SK-N-SH treated with all-trans-retinoic acid at 6 μM for 48 hours (cell line): Measurements from ENCODE around the gene ATP6V1F.

Experiments used
- ARNTL ChIP-seq: fragments of 450-650 bp; formaldehyde crosslinking; IDR thresholded peaks from 2 replicates; pipeline ENCODE4 v1.5.0; 2020; ENCODE audit warnings: low read depth, mild to moderate bottlenecking, moderate library complexity, borderline replicate concordance
- ESRRG ChIP-seq: fragments of 250-450 bp; sonication (Bioruptor Pico); IDR thresholded peaks from 2 replicates; pipeline ENCODE4 v1.6.1; 2021; ENCODE audit warnings: mild to moderate bottlenecking
- POU6F1 ChIP-seq: fragments of 250-450 bp; sonication (Bioruptor Pico); IDR thresholded peaks from 2 replicates; pipeline ENCODE4 v1.8.0; 2021; ENCODE audit warnings: low read depth, mild to moderate bottlenecking, moderate library complexity, borderline replicate concordance
- RARB ChIP-seq: fragments of 250-450 bp; sonication (Bioruptor Pico); IDR thresholded peaks from 2 replicates; pipeline ENCODE4 v1.8.0; 2021; ENCODE audit warnings: mild to moderate bottlenecking, moderate library complexity
- SNAI2 ChIP-seq: fragments of 250-450 bp; sonication (Bioruptor Pico); IDR thresholded peaks from 2 replicates; pipeline ENCODE4 v1.5.0; 2020; ENCODE audit warnings: mild to moderate bottlenecking, moderate library complexity
- TCF4 ChIP-seq: fragments of 250-450 bp; sonication (Bioruptor Pico); IDR thresholded peaks from 2 replicates; pipeline ENCODE4 v1.8.0; 2021; ENCODE audit warnings: mild to moderate bottlenecking, moderate library complexity, borderline replicate concordance
- ZFP3 ChIP-seq: fragments of 250-450 bp; sonication (Bioruptor Pico); IDR thresholded peaks from 2 replicates; pipeline ENCODE4 v1.5.0; 2020; ENCODE audit warnings: mild to moderate bottlenecking, moderate library complexity

GRCh38 chr7:128860158-128861073, 2.2 kb upstream of the ATP6V1F start:
- no peak for TF ChIP-seq TCF4 (CRISPR knock-in tag)
- TF ChIP-seq POU6F1 (CRISPR knock-in tag): no peak
- TF ChIP-seq RARB (CRISPR knock-in tag): no peak
- no peak for TF ChIP-seq ESRRG (CRISPR knock-in tag)
- no peak for TF ChIP-seq ARNTL (CRISPR knock-in tag)
- TF ChIP-seq SNAI2 (CRISPR knock-in tag): no peak
- no peak for TF ChIP-seq ZFP3 (CRISPR knock-in tag)
